IMR-90 (cell line): Measurements from ENCODE around the gene SYMPK.

Source experiments
- BHLHE40 ChIP-seq: fragments of 150-350 bp; IDR thresholded peaks from 2 replicates; pipeline ENCODE4 v1.6.1; 2016; ENCODE audit warnings: mild to moderate bottlenecking, low read depth, low read length
- FOS ChIP-seq: fragments of 150-350 bp; IDR thresholded peaks from 2 replicates; pipeline ENCODE4 v1.6.1; 2016; ENCODE audit warnings: low read depth, low read length
- MAFK ChIP-seq: IDR thresholded peaks from 2 replicates; pipeline ENCODE4 v1.6.1; 2012; ENCODE audit warnings: low read depth, low read length, improper control_type of control experiment
- MXI1 ChIP-seq: IDR thresholded peaks from 2 replicates; pipeline ENCODE4 v1.6.1; 2012; ENCODE audit warnings: low read depth, mild to moderate bottlenecking, low read length, moderate library complexity, borderline replicate concordance
- POLR2A ChIP-seq: IDR thresholded peaks from 2 replicates; pipeline ENCODE4 v1.6.1; 2012; ENCODE audit warnings: mild to moderate bottlenecking, low read depth, low read length
- RAD21 ChIP-seq: IDR thresholded peaks from 2 replicates; pipeline ENCODE4 v1.6.1; 2012; ENCODE audit warnings: low read length, improper control_type of control experiment
- RFX5 ChIP-seq: IDR thresholded peaks from 2 replicates; pipeline ENCODE4 v1.8.0; 2012; ENCODE audit warnings: low read depth, mild to moderate bottlenecking, low read length, moderate library complexity
- TF ChIP-seq, protein P1 (sequence below): conservative IDR thresholded peaks from 2 replicates; pipeline ENCODE4 v1.5.1; 2012; ENCODE audit warnings: mild to moderate bottlenecking, low read depth, low read length, improper control_type of control experiment
- TF ChIP-seq, protein P2 (sequence below): fragments of 150-350 bp; IDR thresholded peaks from 2 replicates; pipeline ENCODE4 v1.6.1; 2017; ENCODE audit warnings: mild to moderate bottlenecking, antibody characterized with exemption, low read length, low read depth
- TF ChIP-seq, protein P3 (sequence below): fragments of 150-350 bp; IDR thresholded peaks from 2 replicates; pipeline ENCODE4 v1.6.1; 2016; ENCODE audit warnings: low read depth, mild to moderate bottlenecking, low read length, moderate library complexity, borderline replicate concordance

DNA sequence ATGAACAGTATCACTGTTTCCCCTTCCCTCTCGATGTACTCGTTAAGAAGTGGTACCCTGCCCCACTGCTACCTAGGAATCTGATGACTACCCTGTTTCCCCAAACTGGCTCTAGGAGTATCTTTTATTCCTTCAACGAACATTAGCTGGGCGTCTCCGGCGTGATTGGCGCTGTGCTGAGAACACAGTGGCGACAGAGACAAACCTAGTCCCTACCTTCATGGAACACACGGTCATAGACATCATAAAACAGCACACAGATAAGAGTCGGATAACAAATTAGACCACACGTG, 730 bp downstream of the SYMPK start:
- TF ChIP-seq POLR2A (no peak), FOS (no peak), RFX5 (no peak), BHLHE40 (0 out of 2 replicates have a peak, but pooled peaks have one; percentile 55), RAD21 (no peak), MAFK (no peak), MXI1 (no peak)
- TF ChIP-seq, protein P1, sequence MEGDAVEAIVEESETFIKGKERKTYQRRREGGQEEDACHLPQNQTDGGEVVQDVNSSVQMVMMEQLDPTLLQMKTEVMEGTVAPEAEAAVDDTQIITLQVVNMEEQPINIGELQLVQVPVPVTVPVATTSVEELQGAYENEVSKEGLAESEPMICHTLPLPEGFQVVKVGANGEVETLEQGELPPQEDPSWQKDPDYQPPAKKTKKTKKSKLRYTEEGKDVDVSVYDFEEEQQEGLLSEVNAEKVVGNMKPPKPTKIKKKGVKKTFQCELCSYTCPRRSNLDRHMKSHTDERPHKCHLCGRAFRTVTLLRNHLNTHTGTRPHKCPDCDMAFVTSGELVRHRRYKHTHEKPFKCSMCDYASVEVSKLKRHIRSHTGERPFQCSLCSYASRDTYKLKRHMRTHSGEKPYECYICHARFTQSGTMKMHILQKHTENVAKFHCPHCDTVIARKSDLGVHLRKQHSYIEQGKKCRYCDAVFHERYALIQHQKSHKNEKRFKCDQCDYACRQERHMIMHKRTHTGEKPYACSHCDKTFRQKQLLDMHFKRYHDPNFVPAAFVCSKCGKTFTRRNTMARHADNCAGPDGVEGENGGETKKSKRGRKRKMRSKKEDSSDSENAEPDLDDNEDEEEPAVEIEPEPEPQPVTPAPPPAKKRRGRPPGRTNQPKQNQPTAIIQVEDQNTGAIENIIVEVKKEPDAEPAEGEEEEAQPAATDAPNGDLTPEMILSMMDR = no peak
- TF ChIP-seq, protein P2, sequence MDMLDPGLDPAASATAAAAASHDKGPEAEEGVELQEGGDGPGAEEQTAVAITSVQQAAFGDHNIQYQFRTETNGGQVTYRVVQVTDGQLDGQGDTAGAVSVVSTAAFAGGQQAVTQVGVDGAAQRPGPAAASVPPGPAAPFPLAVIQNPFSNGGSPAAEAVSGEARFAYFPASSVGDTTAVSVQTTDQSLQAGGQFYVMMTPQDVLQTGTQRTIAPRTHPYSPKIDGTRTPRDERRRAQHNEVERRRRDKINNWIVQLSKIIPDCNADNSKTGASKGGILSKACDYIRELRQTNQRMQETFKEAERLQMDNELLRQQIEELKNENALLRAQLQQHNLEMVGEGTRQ = no peak; the same call in 1 of the 2 replicates
- TF ChIP-seq, protein P3, sequence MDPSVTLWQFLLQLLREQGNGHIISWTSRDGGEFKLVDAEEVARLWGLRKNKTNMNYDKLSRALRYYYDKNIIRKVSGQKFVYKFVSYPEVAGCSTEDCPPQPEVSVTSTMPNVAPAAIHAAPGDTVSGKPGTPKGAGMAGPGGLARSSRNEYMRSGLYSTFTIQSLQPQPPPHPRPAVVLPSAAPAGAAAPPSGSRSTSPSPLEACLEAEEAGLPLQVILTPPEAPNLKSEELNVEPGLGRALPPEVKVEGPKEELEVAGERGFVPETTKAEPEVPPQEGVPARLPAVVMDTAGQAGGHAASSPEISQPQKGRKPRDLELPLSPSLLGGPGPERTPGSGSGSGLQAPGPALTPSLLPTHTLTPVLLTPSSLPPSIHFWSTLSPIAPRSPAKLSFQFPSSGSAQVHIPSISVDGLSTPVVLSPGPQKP = no peak
